ENCODE data around the gene ETFDH.

Gene ETFDH

DNA sequence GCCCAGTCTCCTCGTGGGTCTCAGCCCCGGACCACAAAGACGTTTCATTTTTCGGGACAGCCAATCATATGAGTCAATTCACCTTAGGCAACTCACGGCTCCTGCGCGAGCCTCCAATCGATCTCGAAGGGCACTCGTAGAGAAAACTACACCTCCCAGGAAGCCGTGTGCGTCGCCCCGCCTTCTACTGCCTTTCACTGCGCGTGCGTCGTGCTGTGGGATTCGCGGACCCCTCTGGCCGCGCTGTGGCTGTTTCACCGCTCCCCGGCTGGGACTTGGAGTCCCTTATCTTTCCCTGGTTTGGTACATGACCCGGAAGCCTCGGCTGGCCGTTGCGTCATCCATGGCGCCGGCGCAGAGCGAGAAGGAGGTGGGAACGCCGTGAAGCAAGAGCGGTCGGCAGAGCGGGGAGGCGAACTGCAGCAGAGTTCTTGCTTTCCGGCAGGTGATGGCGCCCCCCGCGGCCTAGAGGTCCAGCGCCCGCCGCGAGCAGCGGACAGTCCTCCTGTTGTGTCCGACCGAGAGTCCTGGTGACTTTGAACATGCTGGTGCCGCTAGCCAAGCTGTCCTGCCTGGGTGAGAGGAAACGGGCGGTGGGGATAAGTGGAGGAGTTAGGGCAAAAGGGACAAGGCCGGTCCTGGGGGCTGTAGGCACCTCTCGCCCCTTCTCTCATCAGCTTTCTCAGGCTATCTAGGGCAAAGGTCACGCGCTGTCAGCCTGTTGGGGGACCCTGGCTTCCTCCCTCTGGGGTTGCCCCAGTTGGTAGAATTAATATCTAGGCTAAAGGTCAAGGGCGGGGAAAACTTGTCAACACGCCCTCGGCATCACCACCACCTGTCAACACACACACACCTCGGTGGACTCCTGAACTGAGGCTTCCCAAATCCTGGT lies at the start of gene ETFDH:
ETFDH (plus strand) TSS at position 382 of the 892 bp plus-strand sequence; CDS start at position 543, 161 bp downstream.
- peak; percentile 99 for TF ChIP-seq Cebpa-rat (IDR thresholded peaks at IDR 0.05)
- H3K4me2 ChIP-seq, result peak within 1 kb of the TSS; percentile 87

DNA sequence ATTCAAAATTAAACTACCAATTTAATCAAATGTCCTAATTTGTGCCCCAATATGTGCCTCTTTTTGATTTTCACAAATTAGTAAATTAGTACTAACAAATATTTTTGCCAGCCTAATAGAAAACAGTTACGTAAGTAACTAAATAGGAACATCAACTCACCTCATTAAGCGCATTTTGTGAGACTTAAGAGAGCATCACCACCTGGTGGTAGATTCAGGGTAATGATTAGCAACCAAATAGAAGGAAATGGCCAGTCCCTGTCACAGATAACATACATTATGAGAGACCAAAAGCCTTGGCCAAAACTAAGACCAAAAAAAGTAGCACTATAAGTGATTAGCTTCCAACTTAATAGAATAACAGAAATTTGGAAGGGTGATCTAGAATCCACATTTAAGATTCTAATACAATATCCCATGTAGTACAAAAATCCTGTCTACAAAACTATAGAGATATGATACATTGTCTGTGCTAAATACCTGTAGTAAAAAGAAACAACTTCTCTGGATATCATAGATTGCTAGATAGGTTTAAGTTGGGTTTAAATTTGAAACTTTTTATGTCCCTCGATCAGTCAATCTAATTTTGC lies 47.1 kb upstream of the ETFDH start:
- no peak overlapping the region for H3K4me3 ChIP-seq
- no peak for TF ChIP-seq Cebpa-rat (IDR thresholded peaks at IDR 0.05)
- H3K9ac ChIP-seq, result no peak overlapping the region
- H3K9me3 ChIP-seq, result no peaks in the 10 kb centered on the region
- no peaks in the 10 kb centered on the region for H3K27me3 ChIP-seq
- no peaks in the 10 kb centered on the region for H4K20me1 ChIP-seq
- H3K4me1 ChIP-seq, result no peaks in the 10 kb centered on the region
- H3K36me3 ChIP-seq, result no peaks in the 10 kb centered on the region
- no peak overlapping the region for H3K4me2 ChIP-seq
- H3K27ac ChIP-seq, result no peak overlapping the region

More for the DNA sequence above, at the start of gene ETFDH:
- Histone ChIP-seq H3K9ac (peak within 1 kb of the TSS; percentile 94), H3K4me1 (peaks cover 31% of the 10 kb centered on the region), H3K27ac (peak within 1 kb of the TSS; percentile 93), H3K9me3 (no peaks in the 10 kb centered on the region), H3K36me3 (peaks cover 11% of the 10 kb centered on the region; the same call in 1 of the 2 replicates), H4K20me1 (peaks cover 36% of the 10 kb centered on the region), H3K27me3 (no peaks in the 10 kb centered on the region), H3K4me3 (peak within 1 kb of the TSS; percentile 94)

DNA sequence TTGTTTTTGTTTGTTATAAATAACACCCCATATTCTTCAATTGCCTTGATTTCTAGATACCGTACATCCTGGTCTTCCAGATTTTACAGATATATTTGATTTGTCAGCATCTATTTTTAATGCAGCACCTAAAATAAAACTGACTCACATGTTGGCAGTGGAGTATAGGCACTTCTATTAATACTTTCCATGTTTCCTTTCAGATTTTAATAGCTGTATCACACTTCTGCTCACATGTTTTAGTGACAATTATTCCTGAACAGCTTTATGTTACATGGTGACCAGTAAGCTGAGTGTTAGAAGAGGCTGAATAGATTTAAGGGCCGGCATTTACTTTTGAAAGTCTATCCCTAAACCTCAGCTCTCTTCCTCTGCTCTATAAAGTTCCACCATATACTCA lies 46.6 kb upstream of the ETFDH start:
- H3K27me3 ChIP-seq, result no peaks in the 10 kb centered on the region
- TF ChIP-seq Cebpa-rat (IDR thresholded peaks at IDR 0.05), result no peak
- no peaks in the 10 kb centered on the region for H3K9me3 ChIP-seq
- H3K27ac ChIP-seq, result no peak overlapping the region
- H3K4me3 ChIP-seq, result no peak overlapping the region
- no peaks in the 10 kb centered on the region for H3K4me1 ChIP-seq
- no peaks in the 10 kb centered on the region for H4K20me1 ChIP-seq
- no peak overlapping the region for H3K4me2 ChIP-seq
- no peak overlapping the region for H3K9ac ChIP-seq
- no peaks in the 10 kb centered on the region for H3K36me3 ChIP-seq

DNA sequence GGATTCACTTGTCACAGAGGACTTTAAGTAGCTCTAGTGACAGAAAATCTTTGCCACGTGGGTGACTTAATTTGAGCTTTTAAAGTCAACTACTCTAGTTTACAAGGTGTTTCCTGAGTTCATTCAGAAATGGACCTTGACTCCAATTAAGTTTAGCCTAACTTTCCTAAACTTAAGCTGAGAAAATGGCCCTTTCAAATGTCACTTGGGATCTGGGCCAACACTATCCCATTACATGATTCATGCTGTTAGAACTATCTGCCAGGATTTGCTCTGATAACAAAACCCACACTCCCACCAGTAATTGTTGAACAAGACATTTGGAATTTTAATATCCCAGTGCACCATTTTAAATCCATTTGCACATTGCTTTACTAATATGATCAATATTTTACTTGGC lies 41.2 kb upstream of the ETFDH start:
- H3K36me3 ChIP-seq, result no peaks in the 10 kb centered on the region
- no peak overlapping the region for H3K9ac ChIP-seq
- TF ChIP-seq Cebpa-rat (IDR thresholded peaks at IDR 0.05), result no peak
- H3K9me3 ChIP-seq, result no peaks in the 10 kb centered on the region
- no peak overlapping the region for H3K4me3 ChIP-seq
- H3K4me1 ChIP-seq, result no peaks in the 10 kb centered on the region
- no peaks in the 10 kb centered on the region for H4K20me1 ChIP-seq
- H3K27me3 ChIP-seq, result no peaks in the 10 kb centered on the region
- H3K4me2 ChIP-seq, result no peak overlapping the region
- H3K27ac ChIP-seq, result no peak overlapping the region

DNA sequence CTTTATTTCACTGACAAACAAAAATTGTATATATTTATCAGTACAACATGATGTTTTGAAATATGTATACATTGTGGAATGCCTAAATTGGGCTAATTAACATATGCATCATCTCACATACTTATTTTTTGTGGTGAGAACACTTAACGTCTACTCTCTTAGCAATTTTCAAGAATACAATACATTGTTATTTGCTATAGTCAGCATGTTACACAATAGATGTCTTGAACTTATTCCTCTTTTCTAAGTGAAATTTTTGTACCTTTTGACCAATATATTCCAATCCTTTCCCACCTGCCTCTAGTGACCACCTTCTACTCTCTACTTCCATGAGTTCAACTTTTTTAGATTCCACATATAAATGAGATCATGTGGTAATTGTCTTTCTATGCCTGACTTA lies 35.5 kb upstream of the ETFDH start:
- no peak for TF ChIP-seq Cebpa-rat (IDR thresholded peaks at IDR 0.05)
- no peak overlapping the region for H3K4me2 ChIP-seq
- H3K4me3 ChIP-seq, result no peak overlapping the region
- no peaks in the 10 kb centered on the region for H4K20me1 ChIP-seq
- H3K27me3 ChIP-seq, result no peaks in the 10 kb centered on the region
- no peaks in the 10 kb centered on the region for H3K4me1 ChIP-seq
- no peak overlapping the region for H3K27ac ChIP-seq
- no peaks in the 10 kb centered on the region for H3K9me3 ChIP-seq
- no peak overlapping the region for H3K9ac ChIP-seq
- no peaks in the 10 kb centered on the region for H3K36me3 ChIP-seq

DNA sequence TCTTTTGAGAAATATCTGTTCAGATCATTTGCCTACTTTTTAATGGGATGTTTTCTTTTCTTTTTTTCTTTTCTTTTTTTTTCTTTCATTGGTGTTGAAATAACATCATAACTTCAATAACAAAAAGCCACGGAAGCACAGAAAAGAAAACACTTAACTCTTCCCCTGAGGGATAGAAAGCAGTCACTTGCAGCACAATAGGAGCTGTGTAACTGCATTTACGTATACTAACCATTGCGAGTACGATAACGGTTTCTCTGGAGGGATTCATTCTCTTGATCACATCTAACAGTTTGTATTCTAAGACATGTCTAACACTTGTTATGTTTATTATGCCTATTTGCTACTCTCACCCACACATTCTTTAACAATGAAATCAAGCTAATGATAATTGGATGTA lies 27.7 kb upstream of the ETFDH start:
- no peak overlapping the region for H3K4me3 ChIP-seq
- no peaks in the 10 kb centered on the region for H3K9me3 ChIP-seq
- H3K36me3 ChIP-seq, result no peaks in the 10 kb centered on the region
- H3K4me1 ChIP-seq, result no peaks in the 10 kb centered on the region
- no peak overlapping the region for H3K9ac ChIP-seq
- no peak overlapping the region for H3K27ac ChIP-seq
- TF ChIP-seq Cebpa-rat (IDR thresholded peaks at IDR 0.05), result no peak
- no peak overlapping the region for H3K4me2 ChIP-seq
- H4K20me1 ChIP-seq, result no peaks in the 10 kb centered on the region
- no peaks in the 10 kb centered on the region for H3K27me3 ChIP-seq

DNA sequence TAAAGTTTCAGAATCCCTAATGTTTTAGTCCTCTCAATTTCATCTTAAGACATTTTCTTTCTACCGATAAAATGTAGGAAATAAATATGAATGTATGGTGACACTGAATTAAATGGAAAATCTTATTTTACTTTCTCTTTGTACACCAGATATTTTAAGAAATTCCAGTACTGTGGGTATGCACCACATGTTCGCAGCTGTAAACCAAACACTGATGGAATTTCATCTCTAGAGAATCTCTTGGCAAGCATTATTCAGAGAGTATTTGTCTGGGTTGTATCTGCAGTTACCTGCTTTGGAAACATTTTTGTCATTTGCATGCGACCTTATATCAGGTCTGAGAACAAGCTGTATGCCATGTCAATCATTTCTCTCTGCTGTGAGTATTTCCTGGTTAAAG lies 27.3 kb upstream of the ETFDH start:
- Histone ChIP-seq H3K4me2 (no peak overlapping the region), H4K20me1 (no peaks in the 10 kb centered on the region)

DNA sequence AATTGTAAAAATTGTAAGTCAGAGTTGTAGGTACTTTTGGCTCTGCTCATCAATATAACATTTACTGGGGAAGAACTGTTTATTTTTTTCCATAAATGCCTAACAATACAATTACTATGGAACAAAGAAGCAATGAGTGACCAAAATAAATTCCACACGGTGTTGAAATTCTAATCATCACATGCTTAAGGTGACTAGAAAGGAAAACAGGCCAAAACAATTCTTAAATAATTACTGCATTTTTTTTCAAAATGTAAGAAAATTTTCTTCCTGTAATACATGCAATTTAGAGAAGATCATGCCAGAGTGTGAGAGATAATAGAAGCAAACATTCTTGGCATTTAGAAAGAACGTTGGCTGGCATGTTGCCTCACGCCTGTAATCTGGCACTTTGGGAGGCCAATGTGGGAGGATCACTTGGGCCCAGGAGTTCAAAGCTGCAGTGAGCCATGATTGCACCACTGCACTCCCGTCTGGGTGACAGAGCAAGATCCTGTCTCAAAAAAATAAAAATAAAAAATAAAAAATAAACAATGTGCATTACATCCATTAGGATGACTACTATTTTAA lies 22.9 kb upstream of the ETFDH start:
- Histone ChIP-seq H3K27ac (no peak overlapping the region), H3K27me3 (no peaks in the 10 kb centered on the region)

More for the DNA sequence above, 27.3 kb upstream of the ETFDH start:
- H3K4me3 ChIP-seq, result no peak overlapping the region
- no peaks in the 10 kb centered on the region for H3K27me3 ChIP-seq
- H3K4me1 ChIP-seq, result no peaks in the 10 kb centered on the region
- no peaks in the 10 kb centered on the region for H3K36me3 ChIP-seq
- no peak for TF ChIP-seq Cebpa-rat (IDR thresholded peaks at IDR 0.05)
- no peaks in the 10 kb centered on the region for H3K9me3 ChIP-seq
- no peak overlapping the region for H3K27ac ChIP-seq
- H3K9ac ChIP-seq, result no peak overlapping the region

DNA sequence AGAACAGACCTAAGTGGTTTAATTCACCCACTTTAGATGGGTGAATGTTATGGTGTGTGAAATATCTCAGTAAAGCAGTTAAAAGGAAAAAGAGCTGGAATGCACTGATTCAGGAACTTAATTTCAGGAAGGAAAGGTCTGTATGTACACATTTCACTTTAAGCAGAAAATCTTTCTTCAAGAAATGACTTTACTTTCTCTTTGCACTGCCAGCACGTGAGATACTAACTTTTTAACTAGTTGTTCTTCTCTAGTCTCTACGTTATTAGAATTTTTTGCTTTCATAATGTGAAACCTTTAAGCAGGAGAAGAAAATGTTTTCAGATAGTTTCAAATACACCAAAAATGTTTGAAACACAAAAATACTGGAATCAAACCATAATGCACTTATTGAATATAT lies 19.2 kb upstream of the ETFDH start:
- Histone ChIP-seq H3K4me2 (no peak overlapping the region), H3K27me3 (no peaks in the 10 kb centered on the region), H3K9ac (no peak overlapping the region), H4K20me1 (no peaks in the 10 kb centered on the region), H3K4me3 (no peak overlapping the region), H3K36me3 (no peaks in the 10 kb centered on the region), H3K9me3 (no peaks in the 10 kb centered on the region), H3K4me1 (no peaks in the 10 kb centered on the region), H3K27ac (no peak overlapping the region)
- no peak for TF ChIP-seq Cebpa-rat (IDR thresholded peaks at IDR 0.05)

More for the DNA sequence above, 22.9 kb upstream of the ETFDH start:
- no peak overlapping the region for H3K9ac ChIP-seq
- no peak overlapping the region for H3K4me3 ChIP-seq
- no peaks in the 10 kb centered on the region for H3K36me3 ChIP-seq
- H4K20me1 ChIP-seq, result no peaks in the 10 kb centered on the region
- no peaks in the 10 kb centered on the region for H3K4me1 ChIP-seq
- H3K9me3 ChIP-seq, result no peaks in the 10 kb centered on the region
- H3K4me2 ChIP-seq, result no peak overlapping the region
- TF ChIP-seq Cebpa-rat (IDR thresholded peaks at IDR 0.05), result no peak

DNA sequence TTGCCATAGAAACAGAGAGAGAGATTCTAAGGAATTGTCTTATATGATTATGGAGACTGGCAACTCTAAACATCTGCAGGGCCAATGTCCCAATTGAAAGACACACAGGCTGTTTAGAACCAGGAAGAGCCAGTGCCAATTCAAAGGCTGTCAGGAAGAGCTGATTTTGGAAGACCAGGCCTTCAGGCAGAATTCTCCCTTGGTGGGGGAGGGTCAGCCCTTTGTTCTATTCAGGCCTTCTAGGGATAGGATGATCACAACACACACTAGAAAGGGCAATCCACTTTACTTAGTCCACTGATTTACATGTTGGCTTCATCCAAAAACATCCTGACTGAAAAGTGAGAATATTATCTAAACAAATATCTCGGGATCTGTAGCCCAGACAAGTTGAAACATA lies 15.7 kb upstream of the ETFDH start:
- Histone ChIP-seq H4K20me1 (no peaks in the 10 kb centered on the region), H3K4me2 (no peak overlapping the region), H3K27me3 (no peaks in the 10 kb centered on the region), H3K4me1 (no peaks in the 10 kb centered on the region), H3K9me3 (no peaks in the 10 kb centered on the region), H3K27ac (no peak overlapping the region), H3K4me3 (no peak overlapping the region), H3K9ac (no peak overlapping the region), H3K36me3 (no peaks in the 10 kb centered on the region)
- no peak for TF ChIP-seq Cebpa-rat (IDR thresholded peaks at IDR 0.05)

Measured in BLaER1 (cell line).